ENCODE data around the gene CCDC40.
"Not testable (repeated sequence)": the region's sequence is repeated elsewhere in the genome, so short reads cannot be mapped to it uniquely, and the experiment has no call there.

CCDC40 gene, protein sequence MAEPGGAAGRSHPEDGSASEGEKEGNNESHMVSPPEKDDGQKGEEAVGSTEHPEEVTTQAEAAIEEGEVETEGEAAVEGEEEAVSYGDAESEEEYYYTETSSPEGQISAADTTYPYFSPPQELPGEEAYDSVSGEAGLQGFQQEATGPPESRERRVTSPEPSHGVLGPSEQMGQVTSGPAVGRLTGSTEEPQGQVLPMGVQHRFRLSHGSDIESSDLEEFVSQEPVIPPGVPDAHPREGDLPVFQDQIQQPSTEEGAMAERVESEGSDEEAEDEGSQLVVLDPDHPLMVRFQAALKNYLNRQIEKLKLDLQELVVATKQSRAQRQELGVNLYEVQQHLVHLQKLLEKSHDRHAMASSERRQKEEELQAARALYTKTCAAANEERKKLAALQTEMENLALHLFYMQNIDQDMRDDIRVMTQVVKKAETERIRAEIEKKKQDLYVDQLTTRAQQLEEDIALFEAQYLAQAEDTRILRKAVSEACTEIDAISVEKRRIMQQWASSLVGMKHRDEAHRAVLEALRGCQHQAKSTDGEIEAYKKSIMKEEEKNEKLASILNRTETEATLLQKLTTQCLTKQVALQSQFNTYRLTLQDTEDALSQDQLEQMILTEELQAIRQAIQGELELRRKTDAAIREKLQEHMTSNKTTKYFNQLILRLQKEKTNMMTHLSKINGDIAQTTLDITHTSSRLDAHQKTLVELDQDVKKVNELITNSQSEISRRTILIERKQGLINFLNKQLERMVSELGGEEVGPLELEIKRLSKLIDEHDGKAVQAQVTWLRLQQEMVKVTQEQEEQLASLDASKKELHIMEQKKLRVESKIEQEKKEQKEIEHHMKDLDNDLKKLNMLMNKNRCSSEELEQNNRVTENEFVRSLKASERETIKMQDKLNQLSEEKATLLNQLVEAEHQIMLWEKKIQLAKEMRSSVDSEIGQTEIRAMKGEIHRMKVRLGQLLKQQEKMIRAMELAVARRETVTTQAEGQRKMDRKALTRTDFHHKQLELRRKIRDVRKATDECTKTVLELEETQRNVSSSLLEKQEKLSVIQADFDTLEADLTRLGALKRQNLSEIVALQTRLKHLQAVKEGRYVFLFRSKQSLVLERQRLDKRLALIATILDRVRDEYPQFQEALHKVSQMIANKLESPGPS

DNA sequence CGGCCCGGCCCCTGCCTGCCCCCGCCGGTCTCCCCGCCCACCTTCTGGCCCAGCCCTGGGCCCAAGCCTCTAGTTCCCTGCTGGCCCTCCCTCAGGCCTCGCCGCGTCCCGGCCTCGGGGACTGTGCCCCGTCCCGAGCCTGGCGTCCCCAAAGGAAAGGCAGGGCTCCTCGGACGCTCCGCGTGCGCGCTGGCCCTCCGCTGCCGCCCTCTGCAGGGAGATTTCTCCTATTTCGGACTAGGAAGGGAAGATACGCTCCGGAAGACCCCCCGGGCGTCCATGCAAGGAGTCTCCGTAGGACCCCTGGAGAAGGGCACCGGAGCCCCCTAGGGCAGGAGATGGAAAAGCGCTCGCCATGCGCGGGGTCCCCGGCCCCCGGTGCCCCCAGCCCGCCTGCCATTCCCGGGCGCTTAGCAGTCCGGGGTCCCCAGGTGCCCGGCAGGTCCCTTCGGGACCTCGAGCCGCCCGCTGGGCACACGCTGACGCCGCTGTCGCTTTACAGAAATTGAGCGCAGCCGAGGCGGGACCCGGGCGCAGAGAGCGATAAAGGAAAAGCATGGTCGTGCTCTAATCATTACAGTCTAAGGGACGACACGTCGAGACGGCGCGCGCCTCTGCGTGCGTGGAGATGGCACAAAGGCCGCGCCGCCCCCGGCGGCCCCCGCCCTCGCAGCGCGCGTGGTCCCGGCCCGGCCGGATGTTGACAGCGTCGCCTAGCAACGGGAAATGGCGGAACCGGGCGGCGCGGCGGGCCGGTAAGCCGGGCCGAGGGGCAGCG, at the start of gene CCDC40:
Gene CCDC40, plus strand, starts transcription at position 706 of the 778 bp plus-strand sequence. Its CDS starts 21 bp downstream, at position 727.
- H3K4me3 ChIP-seq (ENCODE audit: low read depth, low read length): peak within 1 kb of the TSS; percentile 91

DNA sequence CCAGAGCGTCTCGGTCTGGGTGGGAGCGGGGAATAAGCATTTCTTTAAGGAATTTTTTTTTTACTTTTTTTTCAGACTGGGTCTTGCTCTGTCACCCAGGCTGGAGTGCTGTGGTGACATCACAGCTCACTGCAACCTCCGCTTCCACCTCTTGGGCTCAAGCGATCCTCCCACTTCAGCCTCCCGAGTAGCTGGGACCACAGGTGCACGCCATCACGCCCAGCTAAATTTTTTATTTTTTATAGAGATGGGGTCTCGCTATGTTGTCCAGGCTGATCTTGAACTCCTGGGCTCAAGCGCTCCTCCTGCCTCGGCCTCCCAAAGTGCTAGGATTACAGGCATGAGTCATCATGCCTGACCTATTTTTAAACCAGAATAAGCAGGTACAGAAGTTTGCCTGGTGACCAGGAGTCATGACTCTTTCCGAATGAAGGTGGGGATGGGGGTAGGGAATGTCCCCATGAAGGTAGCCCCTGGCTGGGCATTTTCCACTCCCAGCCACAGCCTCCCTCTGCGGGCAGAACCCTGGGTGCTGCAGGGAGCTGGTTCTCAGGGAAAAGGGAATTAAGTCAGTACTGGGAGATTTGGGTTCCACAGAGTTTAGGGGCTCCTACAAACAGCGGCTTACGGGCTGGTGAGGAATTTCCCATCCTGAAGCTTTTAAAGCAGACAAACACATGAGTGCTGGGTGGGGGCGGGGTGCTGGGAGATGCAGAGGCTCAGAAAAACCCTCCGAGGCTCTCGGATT, 49.1 kb upstream of the CCDC40 start:
- H3K4me3 ChIP-seq (ENCODE audit: low read depth, low read length): no peak overlapping the region

DNA sequence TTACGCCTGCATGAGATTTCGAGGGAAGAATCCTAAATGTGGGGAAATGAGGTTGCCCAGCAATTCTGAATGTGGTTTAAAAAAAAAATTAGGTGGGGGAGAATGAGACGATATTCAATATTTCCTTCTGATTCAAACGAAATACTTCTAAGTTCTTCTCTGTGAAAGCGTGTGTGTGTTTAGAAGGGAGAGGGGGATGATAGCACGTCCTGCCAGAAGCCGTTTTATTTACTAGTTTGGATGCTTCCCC, 48.6 kb upstream of the CCDC40 start:
- H3K4me3 ChIP-seq (ENCODE audit: low read depth, low read length): no peak overlapping the region

DNA sequence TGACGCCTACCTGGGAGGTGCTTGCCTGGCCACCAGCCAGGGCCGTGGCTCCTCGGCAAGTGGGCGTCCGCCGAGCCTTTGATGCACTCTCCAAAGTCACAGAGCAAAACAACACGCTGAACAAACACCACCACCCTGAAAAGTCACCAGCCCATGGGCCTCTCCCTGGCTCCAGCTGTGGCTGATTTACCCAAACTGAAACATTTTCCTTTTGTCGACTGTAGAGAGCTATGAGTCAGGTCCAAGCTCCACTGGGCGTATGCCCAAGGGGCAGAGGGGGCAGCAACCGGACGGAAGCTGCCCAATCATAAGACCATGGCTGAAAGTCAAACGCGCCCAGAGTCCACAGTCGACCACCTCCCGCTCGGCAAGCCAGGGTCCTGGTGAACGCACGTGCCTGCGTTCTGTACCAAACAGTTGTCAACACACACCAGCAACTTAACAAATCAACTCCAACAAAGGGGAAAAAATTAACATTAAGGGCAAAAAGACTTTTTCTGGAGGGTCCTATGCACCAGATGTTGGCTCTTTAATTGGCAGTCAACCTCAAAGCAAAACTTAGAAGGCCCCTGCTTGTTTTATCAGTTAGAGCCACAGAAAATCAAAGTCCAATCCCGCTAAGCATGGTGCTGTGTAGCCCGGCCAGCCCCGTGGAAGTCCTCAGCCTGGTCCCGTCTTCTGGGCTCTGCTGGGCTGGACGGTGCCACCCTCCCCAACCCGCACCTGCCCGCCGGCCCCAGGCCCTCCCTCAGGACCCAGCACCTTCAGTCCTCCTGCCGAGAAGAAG, 48.1 kb upstream of the CCDC40 start:
- H3K4me3 ChIP-seq (ENCODE audit: low read depth, low read length): no peak overlapping the region

DNA sequence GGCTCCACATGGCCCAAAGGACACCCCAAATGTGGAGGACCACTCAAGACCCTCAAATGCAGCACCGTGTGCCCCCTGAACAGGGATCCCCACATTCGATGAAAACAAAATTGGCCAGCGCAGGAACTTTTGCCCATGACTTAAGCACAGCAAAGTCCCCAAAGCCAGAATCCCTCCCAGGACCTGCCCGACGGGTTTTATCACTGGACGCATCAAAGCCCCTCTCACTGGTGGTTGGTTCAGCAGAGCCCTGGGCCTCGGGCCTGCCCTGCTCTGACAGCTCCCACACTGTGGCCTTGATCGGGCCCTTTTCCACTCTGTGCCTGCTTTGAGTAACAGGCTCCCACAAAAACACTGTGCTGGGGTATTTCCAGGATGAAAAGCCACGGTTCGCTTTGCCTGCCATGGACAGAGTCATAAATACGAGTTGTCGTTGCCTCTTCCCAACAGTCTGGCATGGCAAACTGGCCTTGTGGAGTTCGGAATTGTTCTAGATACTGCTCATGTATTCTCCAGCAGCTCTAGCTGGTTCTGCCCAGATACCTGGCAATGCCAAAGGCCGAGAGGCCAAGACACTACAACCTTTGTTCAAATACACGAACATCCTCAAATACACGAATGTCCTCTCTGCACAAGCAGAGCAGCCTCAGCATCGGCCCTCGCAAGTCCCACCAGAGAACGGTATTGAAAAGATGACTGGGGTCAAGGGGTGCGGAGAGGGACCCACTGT, 47.2 kb upstream of the CCDC40 start:
- H3K4me3 ChIP-seq (ENCODE audit: low read depth, low read length): no peak overlapping the region

DNA sequence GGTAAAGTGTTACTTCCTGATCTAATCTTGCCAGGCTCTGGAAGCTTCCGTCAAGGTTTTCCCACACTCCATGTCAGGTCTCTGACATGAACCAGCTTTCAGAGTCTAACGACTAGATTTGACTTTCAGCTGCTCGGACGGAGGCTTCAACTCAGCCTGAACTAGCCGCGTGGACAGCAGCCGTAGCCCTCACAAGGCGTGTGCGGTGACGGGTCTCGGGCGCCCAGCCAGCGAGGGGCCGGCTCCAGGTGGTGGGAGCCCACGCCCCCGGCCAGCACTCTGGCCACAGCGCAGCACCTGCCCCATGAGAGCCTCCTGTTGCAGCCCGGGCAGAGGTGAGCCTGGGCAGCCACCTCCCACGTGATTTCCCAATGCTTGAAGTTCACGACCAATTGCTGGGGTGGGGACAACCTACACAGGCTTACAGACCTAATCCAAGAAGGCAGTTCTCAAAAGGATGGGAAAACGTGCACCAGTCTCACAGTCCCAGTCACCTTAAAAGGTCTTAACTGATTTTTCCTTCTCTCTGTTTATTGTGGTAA, 46.3 kb upstream of the CCDC40 start:
- no peak overlapping the region for H3K4me3 ChIP-seq (ENCODE audit: low read depth, low read length)

DNA sequence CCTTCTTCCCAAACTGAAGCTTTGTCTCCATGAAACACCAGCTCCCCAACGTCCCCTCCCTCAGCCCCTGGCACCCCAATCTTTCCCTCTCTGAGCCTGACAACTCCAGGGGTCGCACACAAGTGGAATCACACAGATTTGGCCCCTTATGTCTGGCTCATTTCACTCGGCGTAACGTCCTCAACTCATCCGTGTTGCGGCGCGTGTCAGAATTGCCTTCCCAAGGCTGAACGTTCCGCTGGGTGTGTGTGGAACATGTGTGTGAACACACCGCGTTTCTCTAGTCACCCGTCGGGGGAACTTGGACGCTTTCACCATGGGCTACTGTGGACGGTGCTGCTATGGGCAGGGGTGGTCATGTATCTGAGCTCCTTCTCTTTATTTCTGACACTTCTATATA, 45.7 kb upstream of the CCDC40 start:
- H3K4me3 ChIP-seq (ENCODE audit: low read depth, low read length): no peak overlapping the region

DNA sequence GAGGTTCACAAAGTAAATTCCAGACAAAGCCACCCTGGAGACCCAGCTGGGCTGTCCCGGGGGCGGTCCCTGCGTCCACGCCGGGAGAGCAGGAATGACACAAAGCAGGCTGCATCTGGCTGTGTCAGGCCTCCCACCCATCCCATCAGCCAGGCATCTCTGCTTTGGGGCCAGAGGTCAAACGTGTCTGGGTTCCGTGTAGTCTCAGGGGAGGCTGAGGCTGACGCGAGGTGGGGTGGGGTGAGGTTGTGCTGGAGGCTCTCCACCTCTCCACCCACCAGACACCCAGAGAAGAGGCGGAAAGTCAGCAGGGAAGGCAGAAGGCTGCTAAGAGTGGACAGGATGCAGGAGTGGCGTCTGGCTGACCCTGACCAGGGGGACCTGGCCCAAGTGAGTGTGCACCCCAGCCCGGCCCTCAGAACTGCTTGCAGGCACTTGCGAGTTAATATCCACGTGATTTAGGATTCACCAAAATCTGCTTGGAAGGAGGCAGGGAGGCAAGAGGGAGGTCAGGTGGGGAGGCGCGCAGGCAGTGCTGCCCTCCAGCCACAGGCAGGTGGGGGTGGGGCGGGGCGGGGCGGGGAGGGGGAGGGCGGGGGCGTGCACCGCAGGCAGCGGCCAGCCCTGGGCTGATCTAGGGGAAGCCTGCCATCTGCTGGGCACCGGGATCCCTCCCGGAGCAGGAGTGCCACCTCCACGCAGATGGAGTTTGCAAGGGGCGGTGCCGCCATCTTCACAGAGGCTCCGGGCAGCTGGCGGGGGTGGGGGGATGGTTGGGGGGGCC, 45.1 kb upstream of the CCDC40 start:
- no peak overlapping the region for H3K4me3 ChIP-seq (ENCODE audit: low read depth, low read length)

DNA sequence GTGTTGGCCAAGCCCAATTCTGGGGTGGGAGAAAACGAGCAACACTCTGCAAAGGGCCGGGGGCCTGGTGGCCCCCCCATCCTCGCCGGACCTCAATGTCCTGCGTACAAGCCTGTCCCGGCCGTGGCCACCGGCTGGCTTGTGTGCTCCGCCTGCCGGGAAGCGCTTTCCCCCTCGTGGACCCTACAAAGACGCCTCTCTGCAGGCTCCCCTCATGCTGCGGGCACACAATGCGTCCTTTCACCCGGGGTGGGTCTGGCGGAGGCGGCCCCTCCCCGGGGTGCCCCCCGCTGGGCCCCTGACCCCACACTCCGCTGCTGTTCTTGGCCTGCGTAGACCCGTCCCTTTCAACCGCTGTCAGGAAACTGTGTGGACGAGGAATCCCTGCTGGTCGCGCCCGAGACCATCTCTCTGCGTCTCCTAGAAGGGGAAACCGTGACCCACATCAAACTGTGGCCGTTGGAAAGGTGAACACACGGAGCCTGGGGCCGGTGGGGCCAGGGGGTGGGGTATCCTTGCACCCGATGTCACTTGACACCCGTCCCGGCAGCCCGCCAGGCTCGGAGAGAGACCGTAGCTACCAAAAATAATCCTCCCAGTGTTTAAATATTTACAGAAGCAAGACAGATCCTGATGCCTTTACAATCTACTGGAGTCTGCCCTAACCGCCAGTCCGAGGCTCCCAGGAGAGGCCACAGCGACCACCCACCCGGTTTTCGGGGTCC, 44.4 kb upstream of the CCDC40 start:
- H3K4me3 ChIP-seq (ENCODE audit: low read depth, low read length): no peak overlapping the region

DNA sequence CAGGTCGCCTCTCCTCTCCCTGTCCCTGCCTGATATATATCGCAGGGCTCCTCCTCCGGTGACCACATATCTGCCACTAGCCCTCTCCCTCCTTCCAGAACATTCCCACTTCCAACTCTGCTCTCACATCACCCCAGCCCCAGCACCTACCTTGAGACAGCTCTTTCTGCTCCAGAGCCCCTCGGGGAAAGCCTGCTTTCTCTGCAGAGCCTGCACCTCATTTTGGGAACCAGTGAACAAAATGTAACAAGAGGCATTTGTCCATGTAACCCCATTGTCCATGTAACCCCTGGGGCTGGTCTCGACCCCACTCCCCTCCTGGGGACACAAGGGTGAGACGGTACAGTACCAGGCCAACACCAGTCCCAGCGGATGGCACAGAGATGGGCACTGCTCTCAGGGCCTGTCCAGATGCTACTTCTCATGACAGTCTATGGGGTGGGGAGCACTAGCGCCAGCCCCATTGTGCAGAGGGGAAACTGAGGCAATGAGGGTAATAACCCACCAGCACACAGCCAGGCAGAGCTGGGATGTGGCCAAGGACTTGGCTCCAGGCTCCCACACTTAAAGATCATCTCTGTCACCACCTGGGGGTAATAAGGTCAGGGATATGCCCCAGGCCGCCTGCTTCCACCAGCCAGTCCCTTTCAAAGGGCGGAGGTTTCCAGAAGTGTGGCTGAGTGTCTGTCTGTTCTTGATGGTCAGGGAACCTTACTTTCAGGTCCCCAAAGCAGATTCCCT, 43.6 kb upstream of the CCDC40 start:
- H3K4me3 ChIP-seq (ENCODE audit: low read depth, low read length): no peak overlapping the region

DNA sequence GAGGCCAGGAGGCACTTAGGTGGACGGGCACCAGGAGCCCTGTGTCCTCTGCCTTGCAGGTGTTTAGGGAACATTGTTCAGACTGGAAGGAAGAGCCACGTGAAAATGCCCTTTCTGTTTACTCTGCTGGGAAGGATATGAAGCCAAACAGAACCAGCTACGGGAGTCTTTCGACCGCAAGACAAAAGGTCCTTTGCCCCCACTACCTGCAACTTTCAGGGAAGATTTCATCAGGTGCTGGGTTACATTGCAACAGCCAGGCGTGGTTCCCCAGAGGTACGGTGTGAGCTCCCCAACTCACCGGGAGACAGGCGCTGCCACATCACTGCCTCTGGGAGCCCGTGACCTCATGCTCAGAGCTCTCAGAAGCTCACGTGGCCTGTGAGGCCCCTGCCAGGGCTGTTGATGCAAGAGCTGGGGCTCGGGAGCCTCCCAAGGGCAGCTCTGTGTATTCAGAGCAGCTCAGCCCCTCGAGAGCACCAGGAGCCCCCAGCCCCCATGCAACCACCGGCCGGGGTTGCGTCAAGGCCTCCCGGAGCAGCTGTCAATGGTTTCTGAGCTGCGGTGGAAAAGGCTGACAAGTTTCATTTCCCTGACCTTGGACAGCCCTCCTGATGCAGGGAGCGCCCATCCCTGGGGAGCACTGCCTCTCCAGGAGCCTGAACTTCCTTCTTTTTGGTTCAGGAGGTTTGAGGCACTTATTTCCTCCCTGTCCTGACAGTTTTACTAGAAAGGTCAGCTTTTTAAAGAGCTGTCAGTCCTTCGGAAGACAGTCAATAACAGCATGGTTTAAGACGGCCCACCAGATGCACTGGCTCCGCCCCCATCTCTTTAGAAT, 42.8 kb upstream of the CCDC40 start:
- no peak overlapping the region for H3K4me3 ChIP-seq (ENCODE audit: low read depth, low read length)

DNA sequence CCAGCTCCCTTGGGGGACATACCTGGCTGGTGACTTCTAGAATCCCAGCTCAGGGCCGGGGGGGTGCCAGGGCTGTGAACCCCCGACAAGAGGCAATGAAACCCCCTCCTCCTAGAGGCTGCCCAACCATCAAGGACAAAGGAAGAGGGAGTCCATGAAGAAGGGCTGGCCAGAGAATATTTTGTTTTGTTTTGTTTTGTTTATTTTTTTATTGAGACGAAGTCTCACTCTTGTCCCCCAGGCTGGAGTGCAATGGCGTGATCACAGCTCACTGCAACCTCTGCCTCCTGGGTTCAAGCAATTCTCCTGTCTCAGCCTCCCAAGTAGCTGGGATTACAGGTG, 42.2 kb upstream of the CCDC40 start:
- H3K4me3 ChIP-seq (ENCODE audit: low read depth, low read length): not testable (repeated sequence)

DNA sequence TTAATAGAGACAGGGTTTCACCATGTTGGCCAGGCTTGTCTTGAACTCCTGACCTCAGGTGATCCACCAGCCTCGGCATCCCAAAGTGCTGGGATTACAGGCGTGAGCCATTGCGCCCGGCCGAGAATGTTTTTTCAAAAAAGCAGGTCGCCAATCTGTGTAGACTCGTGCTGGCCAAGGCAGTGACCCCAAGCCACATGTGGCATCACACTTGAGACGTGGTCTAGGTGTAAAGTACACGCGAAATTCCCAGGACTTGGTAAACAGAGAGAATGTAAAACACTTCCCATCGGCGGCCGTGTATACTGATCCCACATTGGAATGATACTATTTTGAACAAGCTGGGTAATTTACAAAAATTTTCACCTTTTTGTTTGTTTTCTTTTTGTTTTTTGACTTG, 41.8 kb upstream of the CCDC40 start:
- H3K4me3 ChIP-seq (ENCODE audit: low read depth, low read length): no peak overlapping the region

DNA sequence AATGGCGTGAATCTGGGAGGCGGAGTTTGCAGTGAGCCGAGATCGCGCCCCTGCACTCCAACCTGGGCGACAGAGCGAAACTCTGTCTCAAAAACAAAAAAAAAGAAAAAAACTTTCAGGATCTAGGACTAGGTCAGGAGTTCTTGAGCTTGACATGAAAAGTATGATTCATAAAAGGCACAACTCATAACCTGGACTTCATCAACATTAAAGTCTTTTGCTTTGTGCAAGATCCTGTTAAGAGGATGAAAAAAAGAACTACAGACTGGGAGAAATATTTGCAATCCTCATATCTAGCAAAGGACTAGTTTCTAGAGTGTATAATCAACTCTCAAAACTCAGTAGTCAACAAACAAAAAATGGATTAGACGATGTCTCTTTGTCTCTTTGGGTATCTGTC, 40.7 kb upstream of the CCDC40 start:
- H3K4me3 ChIP-seq (ENCODE audit: low read depth, low read length): no peak overlapping the region

DNA sequence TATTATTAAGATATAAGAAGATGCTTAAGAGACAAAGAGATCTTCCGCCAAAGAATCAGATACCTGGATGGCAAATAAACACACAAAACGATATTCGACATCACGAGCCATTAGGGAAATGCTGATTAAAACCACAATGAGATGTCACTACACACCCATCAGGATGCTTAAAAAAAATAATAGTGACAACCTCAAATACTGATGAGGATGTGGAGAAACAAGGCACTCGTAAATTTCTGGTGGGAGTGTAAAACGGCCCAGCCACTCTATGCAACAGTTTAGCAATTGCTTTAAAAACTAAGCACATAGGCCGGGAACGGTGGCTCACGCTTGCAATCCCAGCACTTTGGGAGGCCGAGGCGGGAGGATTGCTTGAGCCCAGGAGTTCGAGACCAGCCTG, 40.2 kb upstream of the CCDC40 start:
- H3K4me3 ChIP-seq (ENCODE audit: low read depth, low read length): no peak overlapping the region

Measured in iPS-11a (cell line).